HEK293T (cell line): ENCODE results near the gene RBFOX1.

ENCODE experiments used
- CTCF ChIA-PET: fragments of 350-600 bp; formaldehyde crosslinking; extraction: SDS; loops from one replicate; lab custom pipeline; 2021; ENCODE audit warnings: antibody characterized with exemption, inconsistent platforms; lab: Yijun Ruan, JAX
- POLR2A ChIA-PET: fragments of 350-600 bp; formaldehyde crosslinking; extraction: SDS; loops from one replicate; lab custom pipeline; 2020; ENCODE audit warnings: antibody characterized with exemption, inconsistent platforms; lab: Yijun Ruan, JAX
- DNase-seq: peaks from one replicate; pipeline ENCODE4 v3.0.0; 2012; ENCODE audit warnings: mixed read lengths; ENCODE audit errors: extremely low spot score
- ARNT ChIP-seq: fragments of 450-650 bp; IDR thresholded peaks from 2 replicates; pipeline ENCODE4 v1.6.1; 2017; ENCODE audit warnings: mild to moderate bottlenecking
- BHLHE40 ChIP-seq: fragments of 450-650 bp; IDR thresholded peaks from 2 replicates; pipeline ENCODE4 v1.6.1; 2016; ENCODE audit warnings: mild to moderate bottlenecking, moderate library complexity, borderline replicate concordance
- CTBP1 ChIP-seq: fragments of 450-650 bp; IDR thresholded peaks from 2 replicates; pipeline ENCODE4 v1.6.1; 2016; ENCODE audit warnings: borderline replicate concordance
- ELF4 ChIP-seq: fragments of 450-650 bp; IDR thresholded peaks from 2 replicates; pipeline ENCODE4 v1.6.1; 2017; ENCODE audit warnings: antibody characterized with exemption
- FOXA1 ChIP-seq: fragments of 450-650 bp; IDR thresholded peaks from 2 replicates; pipeline ENCODE4 v1.6.1; 2016; ENCODE audit warnings: mild to moderate bottlenecking
- FOXK2 ChIP-seq: fragments of 450-650 bp; IDR thresholded peaks from 2 replicates; pipeline ENCODE4 v1.6.1; 2016; ENCODE audit warnings: mild to moderate bottlenecking
- FOXM1 ChIP-seq: fragments of 450-650 bp; IDR thresholded peaks from 2 replicates; pipeline ENCODE4 v1.6.1; 2017; ENCODE audit warnings: mild to moderate bottlenecking, borderline replicate concordance
- HDGF ChIP-seq: fragments of 450-650 bp; IDR thresholded peaks from 2 replicates; pipeline ENCODE4 v1.6.1; 2017; ENCODE audit warnings: antibody characterized with exemption, borderline replicate concordance
- L3MBTL2 ChIP-seq: fragments of 450-650 bp; conservative IDR thresholded peaks from 2 replicates; pipeline ENCODE4 v1.6.1; 2016; ENCODE audit warnings: mild to moderate bottlenecking
- LEF1 ChIP-seq: fragments of 450-650 bp; IDR thresholded peaks from 2 replicates; pipeline ENCODE4 v1.6.1; 2017; ENCODE audit warnings: mild to moderate bottlenecking, borderline replicate concordance
- NFRKB ChIP-seq: fragments of 450-650 bp; IDR thresholded peaks from 2 replicates; pipeline ENCODE4 v1.6.1; 2016; ENCODE audit warnings: mild to moderate bottlenecking, moderate library complexity
- PKNOX1 ChIP-seq: fragments of 450-650 bp; IDR thresholded peaks from 2 replicates; pipeline ENCODE4 v1.6.1; 2016
- SP1 ChIP-seq: fragments of 450-650 bp; IDR thresholded peaks from 2 replicates; pipeline ENCODE4 v1.6.1; 2017
- SUZ12 ChIP-seq: fragments of 450-650 bp; IDR thresholded peaks from 2 replicates; pipeline ENCODE4 v1.6.1; 2016; ENCODE audit warnings: mild to moderate bottlenecking
- TARDBP ChIP-seq: fragments of 450-650 bp; IDR thresholded peaks from 2 replicates; pipeline ENCODE4 v1.6.1; 2016
- ZNF384 ChIP-seq: fragments of 450-650 bp; IDR thresholded peaks from 2 replicates; pipeline ENCODE4 v1.6.1; 2016

RBFOX1 gene

GRCh38 chr16:7614021-7614795 is 281.6 kb downstream of the RBFOX1 start:
- CTCF ChIA-PET, result no interaction called here
- POLR2A ChIA-PET, result no interaction called here
- no peak for DNase-seq
- TF ChIP-seq NFRKB (no peak), CTBP1 (no peak), ZNF384 (no peak), BHLHE40 (no peak), ARNT (no peak), LEF1 (no peak), ELF4 (no peak), SP1 (no peak), FOXK2 (no peak), PKNOX1 (no peak), L3MBTL2 (no peak), TARDBP (no peak), HDGF (no peak)

DNA sequence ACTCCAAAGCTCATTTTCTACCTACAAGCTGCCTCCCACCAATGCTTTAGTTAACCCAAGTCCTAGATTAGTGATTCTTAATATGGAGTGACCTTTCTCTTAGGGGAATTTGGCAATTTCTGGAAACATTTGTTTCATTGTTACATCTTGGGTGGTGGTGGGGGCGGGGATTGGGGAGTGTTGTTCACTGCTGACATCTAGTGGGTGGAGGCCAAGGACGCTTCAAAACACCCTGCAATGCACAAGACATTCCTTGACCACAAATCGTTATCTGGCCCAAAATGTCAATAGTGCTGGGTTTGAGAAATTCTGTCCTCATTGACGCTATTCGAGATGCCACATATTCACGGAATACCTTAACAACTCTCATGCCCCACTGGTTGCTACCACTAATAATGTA is 282.9 kb downstream of the RBFOX1 start:
- no peak for DNase-seq
- ChIA-PET POLR2A (no interaction called here), CTCF (no interaction called here)
- TF ChIP-seq FOXK2, result no peak
- no peak for TF ChIP-seq PKNOX1

DNA sequence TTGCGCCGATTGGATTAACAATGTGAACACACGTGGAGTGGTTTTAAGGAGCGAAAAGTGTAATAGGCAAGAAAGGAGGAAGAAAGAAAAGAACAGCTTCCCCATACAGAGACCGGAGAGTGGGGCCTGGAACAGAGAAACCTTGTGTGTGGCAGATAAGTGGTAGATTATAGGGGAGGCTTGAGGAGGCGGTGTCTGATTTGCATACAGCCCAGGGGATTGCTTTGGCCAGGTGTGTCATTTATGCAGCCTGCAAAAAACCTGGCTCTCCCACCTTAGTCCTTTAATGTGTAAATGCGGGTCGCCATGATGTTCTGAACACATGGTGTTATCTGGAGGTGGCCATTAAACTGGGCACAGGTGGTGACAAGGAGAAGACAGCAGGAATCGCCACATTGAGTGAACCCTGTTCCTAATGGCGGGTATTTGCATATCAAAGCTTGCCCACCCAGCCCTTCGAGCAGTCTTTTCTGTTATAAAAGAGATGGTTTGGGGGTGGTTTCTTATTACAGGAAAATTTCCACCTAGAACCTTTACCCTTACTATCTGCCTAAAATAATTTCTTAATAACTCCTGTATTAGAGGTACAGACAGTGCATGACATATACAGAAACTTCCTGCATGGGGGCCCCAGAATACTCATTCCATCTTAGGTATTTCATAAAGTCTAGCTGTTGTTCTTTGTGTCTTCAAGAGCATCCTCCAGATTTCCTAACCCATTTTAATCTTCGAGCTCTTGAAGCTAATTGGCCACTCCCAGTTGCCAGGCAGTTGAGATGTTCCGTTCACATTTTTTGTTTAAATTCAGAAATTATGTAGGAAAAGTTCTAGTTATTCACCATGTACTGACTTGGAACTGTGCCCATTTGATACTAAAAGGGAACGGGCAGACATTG is 292.5 kb downstream of the RBFOX1 start:
- ChIA-PET POLR2A (no interaction called here), CTCF (no interaction called here)
- no peak for DNase-seq
- TF ChIP-seq FOXK2, result no peak
- no peak for TF ChIP-seq ELF4
- no peak for TF ChIP-seq BHLHE40
- TF ChIP-seq SUZ12, result no peak
- TF ChIP-seq PKNOX1, result no peak
- TF ChIP-seq LEF1, result no peak
- no peak for TF ChIP-seq SP1
- TF ChIP-seq ZNF384, result no peak
- TF ChIP-seq L3MBTL2, result no peak

DNA sequence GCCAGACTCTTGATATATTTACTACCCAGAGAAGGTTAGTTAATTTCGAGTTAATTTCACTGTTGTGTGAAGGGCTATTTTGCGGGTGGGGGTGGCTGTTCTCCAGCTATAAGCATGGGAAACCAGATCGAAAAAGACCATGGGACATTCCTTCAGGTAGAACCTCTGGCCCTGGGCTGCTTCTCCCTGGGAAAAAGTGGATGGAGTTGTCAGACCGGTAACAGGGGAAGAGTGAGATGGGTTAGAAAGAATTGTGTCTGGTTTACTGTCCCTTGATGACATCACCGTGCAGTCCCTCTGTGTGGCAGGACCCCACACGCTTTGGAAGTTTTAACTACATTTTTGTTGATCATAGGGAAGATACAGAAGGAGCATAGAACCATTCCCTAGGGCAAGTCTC is 296.3 kb downstream of the RBFOX1 start:
- ChIA-PET POLR2A (no interaction called here), CTCF (no interaction called here)
- DNase-seq, result no peak
- TF ChIP-seq LEF1 (no peak), CTBP1 (no peak), L3MBTL2 (no peak), HDGF (no peak)

DNA sequence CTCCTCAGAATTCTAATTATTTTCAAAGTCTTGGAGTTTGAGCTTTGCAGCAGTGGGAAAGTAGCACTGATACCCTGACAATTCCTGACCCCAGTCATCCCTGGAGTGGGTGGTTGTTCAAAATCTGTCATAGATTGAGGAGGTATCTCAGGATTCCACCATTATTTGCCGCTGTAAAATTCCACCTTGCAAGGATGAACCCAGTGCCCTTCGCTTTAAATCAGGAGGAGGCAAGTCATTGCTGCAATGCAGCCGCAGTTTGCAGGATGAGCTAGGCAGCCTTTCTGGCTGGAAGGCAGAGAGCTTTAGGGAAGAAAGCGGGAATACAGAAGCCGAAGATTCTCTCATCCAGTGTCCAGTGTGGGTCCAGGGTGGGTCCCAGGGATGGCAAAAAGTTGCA is 296.9 kb downstream of the RBFOX1 start:
- ChIA-PET CTCF (no interaction called here), POLR2A (no interaction called here)
- TF ChIP-seq LEF1 (no peak), FOXA1 (no peak), FOXK2 (no peak), NFRKB (no peak), BHLHE40 (no peak), L3MBTL2 (no peak), PKNOX1 (no peak), ZNF384 (no peak), ARNT (no peak), ELF4 (no peak), SP1 (no peak), SUZ12 (no peak), HDGF (no peak), FOXM1 (no peak), CTBP1 (no peak), TARDBP (no peak)
- DNase-seq, result no peak

- TF ChIP-seq ZNF384 (no peak), ARNT (no peak), TARDBP (no peak), FOXM1 (no peak), L3MBTL2 (no peak), PKNOX1 (no peak), HDGF (no peak), CTBP1 (no peak), FOXA1 (no peak), SP1 (no peak), LEF1 (no peak), BHLHE40 (no peak), FOXK2 (no peak), SUZ12 (no peak), NFRKB (no peak)
- no peak for DNase-seq
- ChIA-PET POLR2A (no interaction called here), CTCF (no interaction called here)
These were observed 304.8 kb downstream of the RBFOX1 start for GRCh38 chr16:7637446-7637845.
